Motor neuron (in vitro differentiated cells): ENCODE data around the gene CDHR4. TPM values are rescaled to one million over a fixed set of nuclear protein-coding genes. Genes with fewer than 3 reads are reported as not detected.

Experiments
- ATAC-seq, 8 experiments: fragments of 200-7000 bp; cut with Tn5 transposase; replicated peaks in 6 of 8; 2 replicates each; pipeline ENCODE4 v1.8.0; 2021; ENCODE audit warnings: mild to moderate bottlenecking in 8 of 8, moderate library complexity in 8 of 8
- H3K27ac ChIP-seq, 2 donors: fragments of 250-450 bp; sonication (Bioruptor Pico); 2 replicates each; pipeline ENCODE4 v1.9.0; 2021; ENCODE audit warnings: antibody characterized with exemption in 2 of 2, mild to moderate bottlenecking in 2 of 2, moderate library complexity in 1 of 2
- H3K4me1 ChIP-seq, 2 donors: fragments of 250-450 bp; sonication (Bioruptor Pico); replicated peaks in 1 of 2; 2 replicates each; pipeline ENCODE4 v1.6.1; 2021; ENCODE audit warnings: antibody characterized with exemption in 2 of 2, mild to moderate bottlenecking in 2 of 2, moderate library complexity in 1 of 2
- H3K4me3 ChIP-seq, 5 donors: fragments of 250-450 bp; sonication (Bioruptor Pico); 2 replicates each; pipeline ENCODE4 v1.9.0; 2021; ENCODE audit warnings: antibody characterized with exemption in 5 of 5, mild to moderate bottlenecking in 5 of 5, moderate library complexity in 4 of 5
- WGBS, 10 experiments: fragments of 450-650 bp; shearing (Covaris generic); methylation state at CpG; one replicate each; pipeline ENCODE4 v1.0.0; 2022; 5-methylcytosine and 5-hydroxymethylcytosine counted together
- in situ Hi-C, 9 experiments: fragments of 400-800 bp; cut with MboI; loops; one replicate each; pipeline ENCODE4 v1.15.0; 2021; ENCODE audit warnings: low sequenced_read_pairs in 9 of 9, low pct_unique_long_range_greater_than_20kb in 2 of 9; ENCODE audit not compliant: unreplicated experiment in 9 of 9
- total RNA-seq, 8 experiments: library from RNA; unstranded; fragments of 300-600 nt; gene quantifications; 2 replicates each; pipeline versions ENCODE4 v1.2.3 to v1.2.4, GENCODE V29; 2022

The CDHR4 gene
- total RNA-seq, 8 experiments from 2014 or later: 0.14 to 0.71 (median 0.57) TPM; not detected in 5

DNA sequence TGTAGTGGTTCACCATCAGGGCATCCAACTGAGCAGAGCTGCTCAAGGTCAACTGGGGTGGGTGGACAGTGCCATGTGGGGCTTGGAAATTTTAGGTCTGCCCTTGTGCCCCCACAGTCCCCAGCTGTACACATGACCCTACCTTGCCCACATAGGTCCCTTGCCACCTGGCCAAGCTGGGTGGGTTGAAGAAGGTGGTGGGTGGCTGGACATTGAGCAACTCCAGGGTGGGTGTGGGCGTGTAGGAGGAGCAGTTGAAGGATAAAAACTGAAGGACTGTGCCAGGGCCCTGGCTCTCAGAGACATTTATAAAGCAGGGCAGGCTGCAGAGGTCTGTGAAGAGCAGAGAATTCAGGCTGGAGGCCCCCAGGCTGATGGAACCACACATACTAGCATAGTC, 568 bp downstream of the CDHR4 start:
- in situ Hi-C loops: no loop called here
- H3K27ac ChIP-seq: no peak overlapping the region
- no peak overlapping the region for H3K4me3 ChIP-seq
- ATAC-seq: no peak
- 17% methylated on average over 1 of the region's 1 CpG; no CpG with 5 or more reads in 9 of the 10 experiments for WGBS, 10 experiments
- peaks cover 4 to 6% of the 10 kb centered on the region in 2 donors for H3K4me1 ChIP-seq

DNA sequence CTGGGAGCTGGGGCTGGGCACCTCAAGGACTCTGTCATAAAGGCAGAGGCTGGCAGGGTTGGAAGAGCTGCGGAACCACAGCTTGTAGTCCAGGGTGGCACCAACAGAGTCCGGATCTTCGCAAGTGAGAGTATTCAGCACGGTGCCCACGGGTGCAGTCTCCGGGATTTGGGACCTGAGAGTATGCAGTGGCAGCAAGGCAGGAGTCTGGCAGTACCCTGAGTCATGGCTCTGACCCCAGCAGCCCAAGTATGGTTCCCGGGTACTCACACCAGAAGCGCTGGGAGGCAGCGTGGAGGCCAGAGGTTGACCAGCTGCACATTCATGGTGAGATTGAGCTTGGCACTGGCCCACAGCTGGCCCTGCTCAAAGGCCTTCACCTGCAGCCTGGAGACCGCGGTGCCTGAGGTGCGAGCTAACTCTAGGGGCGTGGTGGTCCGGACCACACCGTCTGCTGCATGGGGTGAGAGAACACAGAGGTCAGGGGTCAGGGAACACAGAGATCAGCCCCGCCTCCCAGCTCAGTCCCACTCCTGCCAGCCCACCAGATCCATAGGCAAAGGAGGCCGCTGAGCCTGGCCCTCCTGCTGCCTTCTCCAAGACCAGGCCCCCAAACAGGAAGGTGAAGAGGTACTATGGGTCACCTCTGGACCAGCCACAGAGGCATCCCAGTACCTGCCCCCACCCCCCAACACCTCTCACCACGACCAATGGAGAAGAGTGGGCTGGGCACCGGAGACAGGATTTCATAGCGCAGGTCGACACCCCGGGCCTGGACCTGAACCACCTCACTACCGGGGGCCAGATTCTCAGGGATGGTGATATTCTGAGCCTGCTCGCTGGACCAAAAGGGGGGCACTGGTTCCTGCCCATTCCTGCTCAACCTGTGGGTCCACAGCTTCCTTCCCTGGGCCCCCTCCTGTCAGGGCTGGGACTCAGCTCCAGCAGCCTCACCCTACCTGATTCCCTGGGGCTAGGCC, 4.5 kb downstream of the CDHR4 start:
- in situ Hi-C loops: no loop called here

DNA sequence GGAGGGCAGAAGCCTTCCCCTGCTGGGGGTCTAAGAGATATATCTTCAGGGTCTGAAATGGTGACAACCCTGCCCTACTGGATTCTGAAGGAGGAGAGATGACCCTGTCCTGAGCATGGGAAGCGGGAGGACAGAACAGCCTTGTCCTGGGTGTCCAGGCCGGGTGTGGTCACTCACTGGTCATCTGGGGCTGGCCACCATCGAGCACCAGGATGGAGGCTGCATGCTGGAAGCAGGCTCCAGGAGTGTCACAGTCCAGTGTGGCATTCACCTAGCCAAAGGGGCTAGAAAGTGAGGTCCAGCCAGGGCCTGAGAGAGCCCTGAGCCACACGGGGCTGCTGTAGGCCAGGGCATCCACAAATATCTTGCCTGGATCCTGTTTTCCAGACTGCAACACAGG, 5.2 kb downstream of the CDHR4 start:
- no peak overlapping the region for H3K27ac ChIP-seq
- in situ Hi-C loops: no loop called here
- no peak overlapping the region for H3K4me3 ChIP-seq
- ATAC-seq: no peak
- 20 to 100% (median 60%) methylated on average over 1 to 2 of the region's 4 CpGs; no CpG with 5 or more reads in 6 of the 10 experiments for WGBS, 10 experiments
- H3K4me1 ChIP-seq: peaks cover 17 to 19% of the 10 kb centered on the region in 2 donors

More for the DNA sequence above, 4.5 kb downstream of the CDHR4 start:
- WGBS, 10 experiments: 57 to 86% (median 86%) methylated on average over 2 to 5 of the region's 24 CpGs; no CpG with 5 or more reads in 7 of the 10 experiments
- H3K27ac ChIP-seq: no peak overlapping the region
- no peak overlapping the region for H3K4me3 ChIP-seq
- no peak for ATAC-seq
- H3K4me1 ChIP-seq: peaks cover 12 to 16% of the 10 kb centered on the region in 2 donors

DNA sequence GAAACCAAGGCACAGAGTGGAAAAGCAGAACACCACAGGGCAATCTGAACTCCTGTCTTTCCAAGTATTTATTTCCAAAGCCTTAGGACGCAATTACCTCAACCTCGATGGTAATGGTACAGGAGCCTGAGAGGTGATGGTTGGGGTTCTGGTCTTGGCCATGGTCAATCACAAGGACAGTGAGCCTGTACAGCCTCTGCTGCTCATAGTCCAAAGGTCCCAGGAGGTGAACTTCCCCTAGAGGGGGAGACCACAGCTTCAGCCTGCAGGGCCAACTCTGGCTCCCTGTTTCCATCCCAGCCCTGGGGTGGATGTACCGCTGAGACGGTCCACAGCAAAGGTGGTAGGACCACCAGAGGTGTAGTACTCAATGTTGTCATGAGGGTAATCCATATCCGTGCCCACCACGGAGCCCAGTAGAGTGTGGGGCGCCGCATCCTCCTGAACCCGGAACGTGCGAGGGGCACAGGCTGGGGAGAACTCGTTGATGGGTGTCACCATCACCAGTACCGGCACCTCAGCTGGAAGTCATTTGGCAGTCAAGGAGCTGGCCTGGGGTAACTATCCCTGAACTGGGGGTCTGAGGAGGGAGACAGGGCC, 6.1 kb downstream of the CDHR4 start:
- WGBS, 10 experiments: 50 to 100% (median 80%) methylated on average over 1 to 12 of the region's 13 CpGs; no CpG with 5 or more reads in 3 of the 10 experiments
- Histone ChIP-seq H3K4me3 (no peak overlapping the region), H3K4me1 (peaks cover 17 to 19% of the 10 kb centered on the region in 2 donors), H3K27ac (no peak overlapping the region)
- in situ Hi-C loops: no loop called here
- ATAC-seq: no peak

DNA sequence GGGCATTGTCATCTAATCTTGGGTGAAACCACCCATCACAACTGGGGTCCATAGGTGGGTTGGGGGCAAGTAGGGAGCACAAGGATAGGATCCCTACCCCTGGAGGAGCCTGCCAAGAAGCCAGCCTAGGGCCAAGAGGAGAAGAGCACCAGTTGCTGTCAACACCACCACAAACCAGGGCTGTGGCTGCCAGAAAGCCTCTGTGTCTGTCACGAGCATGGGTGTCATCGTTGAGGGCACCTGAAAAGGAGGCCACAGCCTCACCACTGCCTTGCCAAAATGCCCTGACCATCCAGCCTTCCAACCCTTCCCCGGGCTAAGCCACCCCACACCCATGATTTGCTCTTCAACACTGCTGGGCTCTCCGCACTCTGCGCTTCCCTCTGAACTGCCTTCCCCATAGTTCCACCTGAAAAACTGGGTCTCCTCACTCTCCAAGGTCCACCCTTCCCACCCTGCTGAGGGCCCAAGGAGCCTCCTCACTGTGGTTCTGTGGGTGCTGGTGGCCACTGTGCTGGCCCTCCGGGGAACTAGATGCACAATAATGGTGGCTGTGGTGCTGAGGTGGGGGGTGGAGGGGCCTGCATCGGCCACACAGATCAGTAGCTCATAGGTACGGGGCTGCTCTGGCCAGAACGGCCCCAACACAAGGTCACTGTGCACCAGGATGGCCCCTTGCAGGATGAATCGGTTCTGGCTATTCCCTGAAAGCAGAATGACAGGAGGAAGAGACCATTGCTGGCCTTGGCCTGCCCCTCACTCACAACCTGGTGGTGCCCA, 7.1 kb downstream of the CDHR4 start:
- 27 to 90% (median 63%) methylated on average over 1 to 3 of the region's 10 CpGs; no CpG with 5 or more reads in 4 of the 10 experiments for WGBS, 10 experiments
- peaks cover 17 to 19% of the 10 kb centered on the region in 2 donors for H3K4me1 ChIP-seq
- in situ Hi-C loops: no loop called here
- H3K4me3 ChIP-seq: no peak overlapping the region
- H3K27ac ChIP-seq: no peak overlapping the region
- ATAC-seq: no peak

DNA sequence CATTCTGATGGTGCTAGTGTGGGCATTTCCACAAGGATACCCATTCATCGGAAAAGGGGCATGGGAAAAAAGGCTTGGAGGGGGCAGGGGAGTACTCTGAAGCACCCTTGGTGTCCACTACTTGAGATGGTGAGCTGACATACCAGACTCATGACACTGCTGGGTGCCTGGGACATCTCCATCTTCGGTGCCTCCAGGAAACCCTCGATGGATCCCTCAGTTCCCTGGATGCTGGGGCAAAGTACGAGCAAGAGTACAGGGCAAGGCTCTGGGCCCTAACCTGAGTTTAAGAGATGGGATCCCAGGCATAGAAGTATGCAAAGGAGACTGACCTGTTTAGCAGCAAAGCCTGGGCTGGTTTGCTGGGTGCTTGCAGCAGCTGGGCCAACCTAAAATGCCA, 8.1 kb downstream of the CDHR4 start:
- 14 to 90% (median 79%) methylated on average over 1 to 4 of the region's 4 CpGs; no CpG with 5 or more reads in 6 of the 10 experiments for WGBS, 10 experiments
- peak overlapping the region; percentile 45 to 84 for H3K27ac ChIP-seq
- in situ Hi-C loops: no loop called here
- peaks cover 22 to 25% of the 10 kb centered on the region in 2 donors for H3K4me1 ChIP-seq
- ATAC-seq: no peak
- no peak overlapping the region for H3K4me3 ChIP-seq

DNA sequence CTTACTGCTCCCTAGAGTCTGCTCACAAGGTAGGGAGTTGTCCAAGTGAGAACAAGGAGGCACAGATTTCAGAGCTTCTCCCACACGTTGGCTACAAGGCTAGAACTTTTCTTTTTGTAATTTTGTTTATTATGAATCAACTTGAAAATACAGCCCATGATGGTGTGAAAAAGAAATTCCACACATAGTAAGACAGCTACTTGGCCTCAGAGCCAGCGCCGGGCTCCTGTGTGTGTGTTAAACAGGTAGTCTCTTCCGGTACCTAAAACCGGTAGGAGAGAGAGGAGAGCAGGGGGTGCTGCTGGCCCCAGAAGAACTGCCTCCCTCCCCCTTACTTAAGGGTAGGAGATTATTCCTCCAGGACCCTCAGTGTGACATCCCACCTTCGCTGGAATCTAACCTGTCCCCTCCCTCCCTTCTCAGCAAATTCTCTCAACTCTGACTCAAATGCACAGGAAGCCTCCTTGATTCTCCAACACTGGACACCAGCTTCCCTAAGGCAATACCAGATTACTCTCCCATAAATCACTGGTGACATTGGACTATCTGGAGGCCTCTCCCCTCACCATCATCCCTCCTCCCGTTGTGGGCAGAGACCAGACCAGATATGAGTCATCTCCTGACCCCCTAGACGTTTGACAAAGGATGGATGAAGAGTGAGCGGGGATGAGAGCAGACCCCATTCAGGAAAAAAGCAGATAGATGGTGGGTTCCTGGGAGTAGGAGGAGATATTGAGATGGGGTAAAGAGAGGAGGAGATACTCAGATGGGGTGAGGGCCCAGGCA, 8.9 kb downstream of the CDHR4 start:
- H3K27ac ChIP-seq: peak overlapping the region; percentile 45 to 84
- 0 to 100% (median 59%) methylated on average over 1 to 8 of the region's 9 CpGs; no CpG with 5 or more reads in 1 of the 10 experiments for WGBS, 10 experiments
- peak in 5 of 8 experiments; percentile 18 to 44 (median 34) for ATAC-seq
- H3K4me1 ChIP-seq: peaks cover 22 to 25% of the 10 kb centered on the region in 2 donors
- in situ Hi-C loops: no loop called here
- H3K4me3 ChIP-seq: no peak overlapping the region

DNA sequence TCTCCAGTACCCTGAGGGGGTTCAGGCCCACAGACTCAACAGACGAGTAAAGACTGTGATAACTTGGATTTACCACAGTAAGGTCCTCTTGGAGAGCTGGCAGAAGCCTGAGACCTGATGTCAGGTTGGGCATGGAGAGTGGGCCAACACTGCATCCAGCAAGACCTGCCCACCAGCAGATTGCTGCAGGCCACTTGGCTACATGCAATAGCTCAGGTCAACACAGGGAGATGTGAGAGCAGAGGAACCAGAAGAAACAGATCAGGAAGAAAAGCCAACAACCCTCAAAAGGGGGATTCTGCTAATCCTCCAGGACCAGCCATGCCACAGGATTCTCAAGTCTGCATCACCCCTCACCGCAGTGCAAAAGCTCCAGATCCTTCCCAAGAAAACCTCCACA, 11.6 kb downstream of the CDHR4 start:
- 67 to 100% (median 100%) methylated on average over 1 to 2 of the region's 2 CpGs; no CpG with 5 or more reads in 4 of the 10 experiments for WGBS, 10 experiments
- no peak overlapping the region for H3K27ac ChIP-seq
- no peak for ATAC-seq
- H3K4me1 ChIP-seq: peaks cover 29 to 33% of the 10 kb centered on the region in 2 donors
- H3K4me3 ChIP-seq: no peak overlapping the region
- in situ Hi-C loops: no loop called here

DNA sequence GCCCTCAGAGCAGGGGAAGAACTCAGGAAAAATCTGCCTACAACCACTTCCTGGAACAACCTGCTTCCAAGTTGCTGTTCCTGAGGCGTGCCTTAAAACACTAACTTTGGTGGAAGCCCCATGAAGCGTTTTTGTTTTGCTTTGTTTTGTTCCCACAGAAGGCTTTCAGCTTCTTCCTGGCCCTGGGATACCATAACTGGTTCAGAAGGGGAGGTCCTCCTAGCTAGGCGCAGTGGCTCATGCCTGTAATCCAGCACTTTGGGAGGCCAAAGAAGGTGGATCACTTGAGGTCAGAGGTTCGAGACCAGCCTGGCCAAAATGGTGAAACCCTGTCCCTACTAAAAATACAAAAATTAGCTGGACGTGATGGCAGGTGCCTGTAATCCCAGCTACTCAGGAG, 12.1 kb downstream of the CDHR4 start:
- Histone ChIP-seq H3K4me3 (no peak overlapping the region), H3K4me1 (peaks cover 29 to 33% of the 10 kb centered on the region in 2 donors), H3K27ac (no peak overlapping the region)
- no peak for ATAC-seq
- WGBS, 10 experiments: 67 to 100% (median 100%) methylated on average over 1 to 4 of the region's 5 CpGs; no CpG with 5 or more reads in 3 of the 10 experiments
- in situ Hi-C loops: no loop called here

DNA sequence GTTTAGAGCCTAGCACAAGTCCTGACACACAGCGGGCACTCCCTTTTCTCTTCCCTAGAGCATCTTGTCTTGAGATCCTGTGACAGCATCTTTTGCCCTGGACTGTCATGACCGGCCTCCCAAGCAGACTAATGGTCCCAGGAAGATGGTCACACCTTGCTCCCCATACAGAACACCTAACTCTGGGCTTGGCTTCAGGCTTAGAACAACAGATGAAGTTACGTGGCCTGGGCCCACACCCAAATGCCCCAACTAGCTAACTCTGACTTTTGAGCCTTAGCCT, 12.6 kb downstream of the CDHR4 start:
- Histone ChIP-seq H3K27ac (peak overlapping the region; percentile 90 to 96), H3K4me1 (peaks cover 29 to 33% of the 10 kb centered on the region in 2 donors), H3K4me3 (peak overlapping the region in 2 of 5 donors; percentile 96)
- in situ Hi-C loops: no loop called here
- WGBS, 10 experiments: 80 to 100% (median 100%) methylated on average over 1 to 2 of the region's 3 CpGs; no CpG with 5 or more reads in 2 of the 10 experiments
- no peak for ATAC-seq

DNA sequence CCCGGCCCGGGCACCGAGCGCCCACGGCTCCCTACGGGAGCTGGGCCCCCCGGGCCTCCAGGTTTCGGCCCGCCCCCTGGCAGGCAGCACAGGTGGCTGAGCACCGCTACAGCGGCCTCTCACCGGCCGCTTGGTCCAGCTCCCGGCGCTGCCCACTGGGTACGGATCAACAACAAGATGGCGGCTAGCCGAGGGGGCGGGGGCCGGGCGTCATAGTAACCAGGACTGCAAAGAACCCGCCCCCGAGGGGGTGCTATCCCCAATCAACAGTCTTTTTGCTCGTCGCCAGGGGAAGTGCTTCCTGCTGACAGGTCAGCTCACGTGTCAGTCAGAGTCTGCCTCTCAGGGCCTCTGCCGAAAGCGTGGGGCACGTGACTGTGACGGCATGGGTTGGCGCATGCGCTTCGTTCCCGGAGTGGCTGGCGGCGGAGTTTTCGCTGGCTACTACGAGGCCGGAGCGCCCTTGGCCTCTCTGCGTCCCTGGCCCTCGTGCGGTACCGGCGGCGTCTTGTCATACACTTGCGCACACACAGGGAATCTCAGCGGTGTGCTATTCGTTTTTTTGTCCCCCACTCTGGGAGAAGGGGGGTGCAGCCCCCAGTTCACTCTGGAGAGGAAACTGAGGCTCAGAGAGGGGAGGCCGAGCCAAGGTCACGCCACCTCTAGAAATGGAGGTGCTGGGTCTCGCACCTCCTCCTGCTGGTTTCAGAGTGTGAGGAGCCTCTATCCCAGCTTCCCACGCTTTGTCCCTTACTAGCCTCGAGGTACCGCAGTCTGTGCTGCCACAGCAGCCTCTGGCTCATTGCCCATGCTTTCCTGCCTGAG, 13.1 kb downstream of the CDHR4 start, which contains the start of gene IP6K1:
TSS of gene IP6K1 (minus strand) at position 186 of the 825 bp plus-strand sequence. CDS start 38,502 bp downstream, outside the sequence.
- peak; percentile 93 to 99 (median 95) for ATAC-seq
- in situ Hi-C loops: no loop called here
- Histone ChIP-seq H3K27ac (peak within 1 kb of the TSS; percentile 90 to 96), H3K4me3 (peak within 1 kb of the TSS; percentile 79 to 96 (median 92)), H3K4me1 (peaks cover 29 to 30% of the 10 kb centered on the region in 2 donors)
- 0% methylated on average over 4 to 24 of the region's 55 CpGs; no CpG with 5 or more reads in 6 of the 10 experiments for WGBS, 10 experiments
